H9 (cell line): ENCODE data around the gene MRPL23. TPM values are rescaled to one million over a fixed set of nuclear protein-coding genes. Genes with fewer than 3 reads are reported as not detected.

ENCODE experiments used
- DNase-seq: peaks from one replicate; pipeline ENCODE4 v3.0.0-alpha.2; 2017
- H2AFZ ChIP-seq: one replicate; pipeline ENCODE4 v1.6.1; 2013; ENCODE audit warnings: mild to moderate bottlenecking, low read length, control low read depth, moderate library complexity
- H2AK5ac ChIP-seq: 2 replicates; pipeline ENCODE4 v1.6.1; 2013; ENCODE audit warnings: low read length, control low read depth, mixed read lengths; ENCODE audit not compliant: insufficient read length
- H2BK120ac ChIP-seq: one replicate; pipeline ENCODE4 v1.6.1; 2013; ENCODE audit warnings: low read depth, mild to moderate bottlenecking, low read length, control low read depth, inconsistent platforms; ENCODE audit not compliant: poor library complexity, severe bottlenecking
- H2BK12ac ChIP-seq: 2 replicates; pipeline ENCODE4 v1.6.1; 2013; ENCODE audit warnings: low read length, control low read depth, mixed read lengths, low read depth; ENCODE audit not compliant: insufficient read length
- H2BK15ac ChIP-seq: 2 replicates; pipeline ENCODE4 v1.6.1; 2013; ENCODE audit warnings: low read depth, low read length, control low read depth
- H2BK20ac ChIP-seq: one replicate; pipeline ENCODE4 v1.6.1; 2013; ENCODE audit warnings: low read depth, mild to moderate bottlenecking, low read length, control low read depth, inconsistent platforms; ENCODE audit not compliant: poor library complexity, severe bottlenecking
- H2BK5ac ChIP-seq: 2 replicates; pipeline ENCODE4 v1.6.1; 2013; ENCODE audit warnings: low read length, control low read depth, mixed read lengths; ENCODE audit not compliant: insufficient read length
- H3K14ac ChIP-seq: 2 replicates; pipeline ENCODE4 v1.6.1; 2013; ENCODE audit warnings: low read length, control low read depth; ENCODE audit not compliant: insufficient read depth
- H3K18ac ChIP-seq: 2 replicates; pipeline ENCODE4 v1.6.1; 2013; ENCODE audit warnings: low read depth, mild to moderate bottlenecking, mixed read lengths, low read length, control low read depth; ENCODE audit not compliant: insufficient read length
- H3K23ac ChIP-seq: 2 replicates; pipeline ENCODE4 v1.6.1; 2013; ENCODE audit warnings: low read length, control low read depth, mixed read lengths, low read depth; ENCODE audit not compliant: insufficient read length
- H3K23me2 ChIP-seq: 2 replicates; pipeline ENCODE4 v1.6.1; 2013; ENCODE audit warnings: low read depth, mild to moderate bottlenecking, mixed read lengths, low read length, control low read depth; ENCODE audit not compliant: insufficient read length, poor library complexity, severe bottlenecking
- H3K27ac ChIP-seq: 2 replicates; pipeline ENCODE4 v1.5.1; 2013; ENCODE audit warnings: low read length, control low read depth, mixed read lengths, low read depth; ENCODE audit not compliant: insufficient read length
- H3K27me3 ChIP-seq: 2 replicates; pipeline ENCODE4 v1.6.1; 2013; ENCODE audit warnings: low read length, control low read depth, inconsistent platforms; ENCODE audit not compliant: insufficient read depth
- H3K4ac ChIP-seq: 2 replicates; pipeline ENCODE4 v1.6.1; 2013; ENCODE audit warnings: low read depth, mild to moderate bottlenecking, control low read depth, inconsistent platforms, low read length, moderate library complexity
- H3K4me1 ChIP-seq: 2 replicates; pipeline ENCODE4 v1.6.1; 2013; ENCODE audit warnings: low read length, control low read depth, inconsistent platforms; ENCODE audit not compliant: insufficient read depth
- H3K4me2 ChIP-seq: 2 replicates; pipeline ENCODE4 v1.6.1; 2013; ENCODE audit warnings: low read length, control low read depth, mixed read lengths; ENCODE audit not compliant: insufficient read length, insufficient read depth
- H3K56ac ChIP-seq: 2 replicates; pipeline ENCODE4 v1.6.1; 2013; ENCODE audit warnings: low read depth, mild to moderate bottlenecking, mixed read lengths, low read length, control low read depth; ENCODE audit not compliant: insufficient read length
- H3K79me1 ChIP-seq: 2 replicates; pipeline ENCODE4 v1.6.1; 2013; ENCODE audit warnings: low read depth, mild to moderate bottlenecking, moderate library complexity, low read length, control low read depth, inconsistent platforms; ENCODE audit not compliant: insufficient read depth, poor library complexity, severe bottlenecking
- H3K79me2 ChIP-seq: 2 replicates; pipeline ENCODE4 v1.6.1; 2013; ENCODE audit warnings: low read length, control low read depth, inconsistent platforms; ENCODE audit not compliant: insufficient read depth
- H3K9ac ChIP-seq: 2 replicates; pipeline ENCODE4 v1.6.1; 2013; ENCODE audit warnings: low read length, control low read depth, mixed read lengths; ENCODE audit not compliant: insufficient read length; ENCODE audit errors: extremely low read depth
- H3K9me3 ChIP-seq: one replicate; pipeline ENCODE4 v1.6.1; 2013; ENCODE audit warnings: low read depth, low read length, inconsistent platforms; ENCODE audit not compliant: control insufficient read depth
- H3T11ph ChIP-seq: one replicate; pipeline ENCODE4 v1.6.1; 2013; ENCODE audit warnings: mild to moderate bottlenecking, low read length, control low read depth, inconsistent platforms
- H4K20me1 ChIP-seq: one replicate; pipeline ENCODE4 v1.6.1; 2013; ENCODE audit not compliant: control insufficient read depth, insufficient read length, insufficient read depth
- H4K5ac ChIP-seq: 2 replicates; pipeline ENCODE4 v1.6.1; 2013; ENCODE audit warnings: low read depth, mild to moderate bottlenecking, mixed read lengths, low read length, control low read depth; ENCODE audit not compliant: insufficient read length
- H4K8ac ChIP-seq: replicated peaks from 2 replicates; pipeline ENCODE4 v1.6.1; 2013; ENCODE audit warnings: low read length, control low read depth, mixed read lengths, low read depth; ENCODE audit not compliant: insufficient read length
- H4K91ac ChIP-seq: 2 replicates; pipeline ENCODE4 v1.6.1; 2013; ENCODE audit warnings: low read depth, mild to moderate bottlenecking, moderate library complexity, mixed read lengths, low read length, control low read depth; ENCODE audit not compliant: insufficient read length
- H3K27ac Mint-ChIP-seq, 3 experiments: 2 replicates in 2 of 3; 3 replicates in 1 of 3; pipeline ENCODE4 v1.8.0; 2020 to 2021; ENCODE audit warnings: mixed read lengths in 3 of 3, mild to moderate bottlenecking in 1 of 3, moderate library complexity in 1 of 3
- H3K27me3 Mint-ChIP-seq: 2 replicates; pipeline ENCODE4 v1.8.0; 2021; ENCODE audit warnings: low read depth, mild to moderate bottlenecking, moderate library complexity, mixed read lengths
- H3K36me3 Mint-ChIP-seq, 3 experiments: 2 replicates in 2 of 3; 3 replicates in 1 of 3; pipeline ENCODE4 v1.8.0; 2020 to 2021; ENCODE audit warnings: low read depth in 3 of 3, mixed read lengths in 3 of 3; ENCODE audit not compliant: insufficient read depth in 1 of 3
- H3K4me1 Mint-ChIP-seq, 2 experiments: 2 replicates each; pipeline ENCODE4 v1.8.0; 2020; ENCODE audit warnings: mixed read lengths in 2 of 2
- H3K4me3 Mint-ChIP-seq, 2 experiments: 2 replicates in 1 of 2; 3 replicates in 1 of 2; pipeline ENCODE4 v1.8.0; 2020 to 2021; ENCODE audit warnings: mild to moderate bottlenecking in 2 of 2, mixed read lengths in 2 of 2, moderate library complexity in 1 of 2
- H3K9me3 Mint-ChIP-seq, 2 experiments: 2 replicates in 1 of 2; 3 replicates in 1 of 2; pipeline ENCODE4 v1.8.0; 2020; ENCODE audit warnings: mild to moderate bottlenecking in 2 of 2, mixed read lengths in 2 of 2, moderate library complexity in 1 of 2
- WGBS: extraction: QIAGEN DNeasy Blood & Tissue Kit; methylation state at CpG from one replicate; pipeline ENCODE4 v1.1.7; 2013; ENCODE audit warnings: missing lambda C conversion rate, low lambda C conversion rate, mixed read lengths; ENCODE audit not compliant: insufficient read length; ENCODE audit errors: extremely low coverage; 5-methylcytosine and 5-hydroxymethylcytosine counted together
- total RNA-seq: library from RNA; stranded (reverse); gene quantifications from 2 replicates; pipeline ENCODE4 v1.2.1, GENCODE V29; 2021
- TF ChIP-seq, protein P1 (sequence below): fragments of 200-600 bp; sonication (generic); conservative IDR thresholded peaks from 3 replicates; pipeline ENCODE4 v1.8.0; 2021; ENCODE audit warnings: antibody characterized with exemption, mild to moderate bottlenecking

MRPL23 gene
- total RNA-seq, 1 experiment from 2014 or later, result 67.3 TPM

DNA sequence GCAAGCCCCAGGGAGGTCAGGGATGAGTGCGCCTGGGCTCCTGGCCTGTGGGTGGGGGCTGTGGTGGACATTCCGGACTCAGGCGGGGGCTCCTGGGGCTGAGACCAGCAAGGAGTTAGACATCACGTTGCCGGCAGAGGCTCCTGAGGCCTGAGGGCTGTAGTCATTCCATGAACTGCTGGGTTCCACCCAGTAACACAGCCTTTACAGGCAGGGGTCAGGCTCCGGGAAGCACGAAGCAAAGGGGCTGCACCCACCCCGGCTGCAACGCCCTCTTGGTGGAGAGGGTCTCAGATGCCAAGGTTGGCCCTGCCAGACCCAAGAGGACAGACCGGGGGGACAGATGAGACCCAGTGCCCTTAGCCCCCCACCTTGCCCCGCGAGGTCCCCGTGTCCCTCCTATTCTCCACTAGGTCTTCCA, 18.7 kb upstream of the MRPL23 start:
- Histone ChIP-seq H3K9me3 (no peaks in the 10 kb centered on the region), H2BK20ac (no peak overlapping the region), H2AK5ac (no peak overlapping the region), H2BK5ac (no peak overlapping the region), H3K79me2 (no peaks in the 10 kb centered on the region), H2BK12ac (no peak overlapping the region), H2BK120ac (no peak overlapping the region), H3K27me3 (no peaks in the 10 kb centered on the region), H3K4me1 (no peaks in the 10 kb centered on the region), H3K23ac (no peak overlapping the region), H3K23me2 (peaks cover 3% of the 10 kb centered on the region), H3T11ph (no peak overlapping the region), H4K5ac (no peak overlapping the region), H3K9ac (no peak overlapping the region), H4K20me1 (no peaks in the 10 kb centered on the region), H3K14ac (peak overlapping the region; percentile 25; the same call in 1 of the 2 replicates), H3K18ac (no peak overlapping the region), H4K8ac (no peak overlapping the region), H2AFZ (no peak overlapping the region), H3K4me2 (no peak overlapping the region), H3K4ac (no peak overlapping the region), H4K91ac (no peak overlapping the region), H3K56ac (no peak overlapping the region), H2BK15ac (no peak overlapping the region), H3K27ac (no peak overlapping the region), H3K79me1 (no peaks in the 10 kb centered on the region)
- TF ChIP-seq, protein P1, sequence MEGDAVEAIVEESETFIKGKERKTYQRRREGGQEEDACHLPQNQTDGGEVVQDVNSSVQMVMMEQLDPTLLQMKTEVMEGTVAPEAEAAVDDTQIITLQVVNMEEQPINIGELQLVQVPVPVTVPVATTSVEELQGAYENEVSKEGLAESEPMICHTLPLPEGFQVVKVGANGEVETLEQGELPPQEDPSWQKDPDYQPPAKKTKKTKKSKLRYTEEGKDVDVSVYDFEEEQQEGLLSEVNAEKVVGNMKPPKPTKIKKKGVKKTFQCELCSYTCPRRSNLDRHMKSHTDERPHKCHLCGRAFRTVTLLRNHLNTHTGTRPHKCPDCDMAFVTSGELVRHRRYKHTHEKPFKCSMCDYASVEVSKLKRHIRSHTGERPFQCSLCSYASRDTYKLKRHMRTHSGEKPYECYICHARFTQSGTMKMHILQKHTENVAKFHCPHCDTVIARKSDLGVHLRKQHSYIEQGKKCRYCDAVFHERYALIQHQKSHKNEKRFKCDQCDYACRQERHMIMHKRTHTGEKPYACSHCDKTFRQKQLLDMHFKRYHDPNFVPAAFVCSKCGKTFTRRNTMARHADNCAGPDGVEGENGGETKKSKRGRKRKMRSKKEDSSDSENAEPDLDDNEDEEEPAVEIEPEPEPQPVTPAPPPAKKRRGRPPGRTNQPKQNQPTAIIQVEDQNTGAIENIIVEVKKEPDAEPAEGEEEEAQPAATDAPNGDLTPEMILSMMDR, result no peak
- Mint-ChIP-seq H3K36me3 (no peaks in the 10 kb centered on the region), H3K27me3 (peaks cover 18% of the 10 kb centered on the region), H3K27ac (no peak overlapping the region), H3K4me3 (no peak overlapping the region), H3K4me1 (peaks cover 0 to 6% of the 10 kb centered on the region in 2 experiments; a peak in 1 of 4 replicates), H3K9me3 (no peaks in the 10 kb centered on the region)
- no CpG with 5 or more reads among the region's 13 CpGs for WGBS
- DNase-seq, result no peak
